Inferior parietal cortex (tissue), 1 donor: Measurements from ENCODE around the gene BAHD1.
A peak's percentile ranks its signal among the peaks of the same experiment; 100 is the strongest.

Experiments used
- DNase-seq: peaks from one replicate; pipeline ENCODE4 v3.0.0-alpha.2; 2016; ENCODE audit errors: extremely low spot score

The BAHD1 gene

DNA sequence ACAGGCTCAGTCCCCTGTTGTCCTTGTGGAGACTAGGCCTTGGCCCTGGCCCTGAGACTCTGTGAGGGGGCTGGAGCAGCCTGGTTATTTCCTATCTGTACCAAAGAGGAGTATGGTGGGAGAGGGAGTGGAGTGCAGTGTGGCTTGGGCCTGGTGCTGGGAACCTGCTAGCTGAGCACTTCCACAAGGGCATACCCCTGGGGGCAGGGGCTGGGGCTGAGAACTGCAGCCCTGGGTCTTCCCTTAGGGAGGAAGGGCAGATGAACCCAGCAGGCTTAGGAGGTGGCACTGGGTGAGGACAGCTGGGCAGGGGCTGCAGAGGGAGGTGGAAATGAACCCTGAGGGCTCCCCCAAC, 26.5 kb downstream of the BAHD1 start:
- no peak for DNase-seq

DNA sequence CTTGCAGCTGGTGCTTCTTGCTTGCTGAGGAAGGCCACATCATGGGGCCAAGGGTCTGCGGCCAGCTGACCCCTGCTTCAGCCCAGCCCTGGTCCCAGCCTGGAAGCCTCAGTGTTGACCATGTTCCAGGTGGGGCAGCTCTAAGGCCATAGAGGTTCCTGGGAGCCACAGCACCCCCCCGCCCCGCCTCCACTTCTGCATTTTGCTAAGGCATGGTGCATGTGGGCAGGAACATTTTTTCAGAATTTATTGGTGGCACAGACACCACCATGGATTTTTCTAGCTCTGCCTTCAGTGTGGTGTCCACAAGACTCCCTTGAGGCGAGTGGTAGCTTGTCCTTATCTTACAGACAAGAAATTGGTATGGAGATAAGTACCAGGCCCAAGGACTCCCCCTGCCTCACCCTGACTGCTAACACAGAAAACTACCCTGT, 28.2 kb downstream of the BAHD1 start:
- no peak for DNase-seq

DNA sequence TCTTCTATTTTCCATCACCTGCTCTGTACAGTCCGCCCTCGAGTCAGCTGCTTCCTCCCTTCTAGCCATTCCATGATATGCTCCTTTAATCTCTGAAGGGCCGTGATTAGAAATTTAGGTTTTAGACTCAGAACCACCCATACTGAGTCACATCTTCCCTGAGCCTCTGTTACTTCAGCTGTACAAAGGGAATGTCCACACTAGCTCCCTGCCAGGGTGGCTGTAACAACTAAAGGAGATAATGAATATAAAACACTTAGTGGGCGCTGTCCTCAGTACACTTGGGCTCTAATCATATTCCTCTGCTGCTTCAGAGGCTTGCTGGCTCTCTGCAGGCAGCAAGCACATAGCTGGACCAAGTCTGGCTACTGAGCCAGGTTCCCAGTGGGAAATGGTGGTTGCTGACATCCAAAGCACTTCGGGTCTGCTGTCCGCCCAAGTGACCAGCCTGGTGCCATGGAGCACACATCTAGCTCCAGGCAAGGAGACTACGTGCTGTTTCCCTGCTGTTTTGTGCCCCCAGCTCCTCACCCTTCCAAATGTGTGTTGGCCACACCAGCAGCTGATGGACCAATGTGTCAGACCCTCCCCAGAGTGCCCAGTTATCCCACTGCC, 29.1 kb downstream of the BAHD1 start:
- no peak for DNase-seq

DNA sequence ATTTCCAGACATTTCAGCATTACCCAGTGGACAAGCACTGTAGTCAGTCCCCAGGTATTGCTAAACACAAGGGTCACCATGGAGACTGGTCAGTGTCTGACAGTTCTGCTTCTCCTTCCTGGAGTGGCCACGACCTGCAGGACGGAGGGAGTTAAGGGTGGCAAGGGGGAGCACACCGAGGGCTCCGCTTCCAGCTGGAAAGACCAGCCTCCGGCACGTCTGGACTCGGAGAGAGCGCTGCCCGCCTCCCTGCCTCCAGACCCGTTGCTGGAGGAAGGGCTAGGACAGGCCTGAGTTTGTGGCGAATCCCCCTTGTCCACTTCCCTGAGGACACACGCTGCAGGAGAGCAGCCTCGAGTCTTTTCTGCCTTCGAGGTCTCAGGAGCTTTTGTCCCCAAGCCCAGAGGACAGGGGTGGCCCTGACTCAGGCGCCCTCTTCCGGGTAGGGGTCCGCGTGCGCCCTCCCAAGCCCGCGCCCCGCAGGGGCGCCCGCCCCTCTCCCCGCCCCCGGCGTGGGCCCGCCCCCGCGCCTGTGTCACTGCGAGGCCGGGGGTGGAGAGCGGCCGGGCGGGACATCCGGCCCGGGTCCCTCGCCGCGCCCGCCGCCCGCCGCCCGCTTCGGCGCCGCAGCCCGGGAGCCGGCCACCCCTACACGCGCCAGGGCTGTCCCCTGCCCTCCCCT, 29.8 kb downstream of the BAHD1 start, which contains the start of gene CHST14:
Gene CHST14 (plus strand): TSS at position 562 of the 682 bp plus-strand sequence. CDS start 230 bp downstream, outside the sequence.
- DNase-seq, result peak; percentile 35

DNA sequence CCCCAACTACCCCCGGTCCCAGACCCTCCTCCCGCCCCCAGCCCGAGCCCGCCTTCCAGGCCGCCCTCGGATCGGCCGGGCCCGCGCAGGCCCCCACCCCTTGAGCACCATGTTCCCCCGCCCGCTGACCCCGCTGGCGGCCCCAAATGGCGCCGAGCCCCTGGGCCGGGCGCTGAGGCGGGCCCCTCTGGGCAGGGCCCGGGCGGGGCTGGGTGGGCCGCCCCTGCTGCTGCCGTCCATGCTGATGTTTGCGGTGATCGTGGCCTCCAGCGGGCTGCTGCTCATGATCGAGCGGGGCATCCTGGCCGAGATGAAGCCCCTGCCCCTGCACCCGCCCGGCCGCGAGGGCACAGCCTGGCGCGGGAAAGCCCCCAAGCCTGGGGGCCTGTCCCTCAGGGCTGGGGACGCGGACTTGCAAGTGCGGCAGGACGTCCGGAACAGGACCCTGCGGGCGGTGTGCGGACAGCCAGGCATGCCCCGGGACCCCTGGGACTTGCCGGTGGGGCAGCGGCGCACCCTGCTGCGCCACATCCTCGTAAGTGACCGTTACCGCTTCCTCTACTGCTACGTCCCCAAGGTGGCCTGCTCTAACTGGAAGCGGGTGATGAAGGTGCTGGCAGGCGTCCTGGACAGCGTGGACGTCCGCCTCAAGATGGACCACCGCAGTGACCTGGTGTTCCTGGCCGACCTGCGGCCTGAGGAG, 30.5 kb downstream of the BAHD1 start:
- DNase-seq, result no peak

DNA sequence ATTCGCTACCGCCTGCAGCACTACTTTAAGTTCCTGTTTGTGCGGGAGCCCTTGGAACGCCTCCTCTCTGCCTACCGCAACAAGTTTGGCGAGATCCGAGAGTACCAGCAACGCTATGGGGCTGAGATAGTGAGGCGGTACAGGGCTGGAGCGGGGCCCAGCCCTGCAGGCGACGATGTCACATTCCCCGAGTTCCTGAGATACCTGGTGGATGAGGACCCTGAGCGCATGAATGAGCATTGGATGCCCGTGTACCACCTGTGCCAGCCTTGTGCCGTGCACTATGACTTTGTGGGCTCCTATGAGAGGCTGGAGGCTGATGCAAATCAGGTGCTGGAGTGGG, 31.0 kb downstream of the BAHD1 start:
- no peak for DNase-seq

DNA sequence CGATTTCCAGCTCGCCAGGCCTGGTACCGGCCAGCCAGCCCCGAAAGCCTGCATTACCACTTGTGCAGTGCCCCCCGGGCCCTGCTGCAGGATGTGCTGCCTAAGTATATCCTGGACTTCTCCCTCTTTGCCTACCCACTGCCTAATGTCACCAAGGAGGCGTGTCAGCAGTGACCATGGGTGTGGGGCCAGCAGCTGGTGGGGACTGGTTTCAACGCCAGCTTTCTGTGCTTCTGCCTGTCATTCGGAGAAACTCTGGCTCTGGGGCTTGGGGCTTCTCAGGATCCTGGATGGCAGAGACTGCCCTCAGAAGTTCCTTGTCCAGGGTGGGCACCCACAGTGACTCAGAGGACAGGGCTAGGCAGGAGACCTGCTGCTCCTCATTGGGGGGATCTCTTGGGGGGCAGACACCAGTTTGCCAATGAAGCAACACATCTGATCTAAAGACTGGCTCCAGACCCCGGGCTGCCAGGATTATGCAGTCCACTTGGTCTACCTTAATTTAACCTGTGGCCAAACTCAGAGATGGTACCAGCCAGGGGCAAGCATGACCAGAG, 31.5 kb downstream of the BAHD1 start:
- no peak for DNase-seq

DNA sequence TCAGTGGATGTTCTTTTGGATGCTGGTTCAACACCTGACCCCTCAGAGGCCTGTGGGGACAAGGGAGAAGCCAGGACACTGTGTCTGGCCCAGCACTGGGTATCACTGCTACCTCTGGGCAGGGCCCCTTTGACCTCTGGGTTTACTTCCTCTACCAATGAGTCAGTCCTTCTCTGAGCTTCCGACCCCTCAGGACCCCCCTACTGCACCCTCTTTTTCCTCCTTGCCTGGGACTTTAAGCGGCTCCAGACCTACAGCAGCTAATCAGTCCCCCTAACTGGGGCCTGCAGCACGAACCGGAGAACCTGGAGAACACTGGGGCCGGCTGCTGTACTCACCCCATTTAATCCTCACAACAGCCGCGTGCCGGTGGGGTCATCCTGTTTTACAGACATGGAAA, 33.8 kb downstream of the BAHD1 start:
- DNase-seq, result no peak

DNA sequence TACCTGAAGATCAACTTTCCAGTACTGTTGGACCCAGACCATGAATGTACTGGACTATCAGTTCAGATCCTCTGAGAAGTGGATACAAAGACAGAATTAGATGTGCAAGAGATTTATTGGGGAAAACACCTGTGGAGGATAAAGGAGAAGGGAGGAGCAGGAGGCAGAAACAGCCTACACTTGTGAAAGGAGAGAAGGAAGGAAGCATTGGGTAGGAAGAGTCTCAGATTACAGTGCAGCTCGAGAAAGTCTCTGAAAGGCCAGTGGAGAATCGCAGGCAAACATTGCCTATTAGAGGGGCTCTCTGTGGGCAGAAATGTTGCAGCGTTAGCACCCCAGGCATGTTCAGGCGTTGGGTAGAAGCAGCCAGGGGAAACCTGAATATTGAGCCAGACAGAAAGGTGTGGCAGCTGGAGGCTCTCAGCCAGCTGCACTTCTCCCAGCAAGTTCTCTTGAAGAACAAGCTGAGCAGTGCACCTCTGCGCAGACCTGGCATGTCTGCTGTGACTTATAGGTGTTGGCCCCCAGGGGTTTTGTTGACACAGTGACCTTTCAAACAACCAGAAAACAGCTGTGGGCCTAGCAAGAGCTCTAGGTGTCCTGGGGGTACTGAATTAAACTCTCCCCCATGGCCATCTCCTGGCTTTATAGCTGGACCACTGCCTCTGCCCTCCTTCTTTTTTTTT, 37.0 kb downstream of the BAHD1 start:
- no peak for DNase-seq

DNA sequence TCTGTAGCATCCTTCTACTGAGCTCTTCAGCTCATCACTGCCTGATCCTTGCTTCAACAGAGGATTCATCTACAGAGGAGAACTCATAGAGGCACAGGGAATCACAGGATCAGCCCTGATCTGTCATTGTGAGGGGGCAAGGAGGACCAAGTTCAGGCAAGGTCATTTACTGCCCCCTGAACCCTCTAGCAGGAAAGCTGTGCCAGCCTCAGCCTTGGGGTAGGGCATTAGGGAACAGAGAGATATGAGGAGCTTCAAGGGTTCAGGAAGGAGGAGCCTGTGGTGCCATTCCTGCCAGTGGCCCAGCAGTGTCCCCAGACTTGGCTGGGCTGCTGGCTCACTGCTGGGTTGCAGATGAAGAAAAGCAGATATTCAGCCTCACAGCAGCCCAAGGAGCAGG, 38.3 kb downstream of the BAHD1 start:
- no peak for DNase-seq

DNA sequence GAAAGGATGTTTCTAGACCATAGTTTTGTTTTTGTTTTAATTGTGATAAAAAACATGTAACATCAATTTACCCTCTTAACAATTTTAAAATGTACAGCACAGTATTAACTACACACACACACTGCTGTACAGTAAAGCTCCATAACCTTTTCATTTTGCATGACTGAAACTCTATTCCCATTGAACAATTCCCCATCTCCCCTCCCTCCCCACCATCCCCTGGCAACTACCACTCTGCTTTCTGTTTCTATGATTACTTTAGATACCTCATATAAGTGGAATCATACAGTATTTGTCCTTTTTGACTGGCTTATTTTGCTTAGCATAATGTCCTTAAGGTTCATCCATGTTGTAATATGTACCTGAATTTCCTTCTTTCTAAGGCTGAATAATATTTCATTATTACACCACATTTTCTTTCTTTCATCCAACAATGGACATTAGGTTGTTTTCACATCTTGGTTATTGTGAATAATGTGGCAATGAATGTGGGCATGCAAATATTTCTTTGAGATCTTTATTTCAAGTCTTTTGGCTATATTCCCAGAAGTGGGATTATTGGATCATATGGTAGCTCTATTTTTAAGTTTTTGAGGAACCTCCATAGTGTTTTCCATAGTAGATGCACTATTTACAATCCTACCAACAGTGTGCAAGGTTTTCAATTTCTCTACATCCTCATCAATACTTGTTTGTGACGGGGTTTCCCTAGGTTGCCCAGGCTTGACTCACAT, 40.8 kb downstream of the BAHD1 start:
- DNase-seq, result no peak

DNA sequence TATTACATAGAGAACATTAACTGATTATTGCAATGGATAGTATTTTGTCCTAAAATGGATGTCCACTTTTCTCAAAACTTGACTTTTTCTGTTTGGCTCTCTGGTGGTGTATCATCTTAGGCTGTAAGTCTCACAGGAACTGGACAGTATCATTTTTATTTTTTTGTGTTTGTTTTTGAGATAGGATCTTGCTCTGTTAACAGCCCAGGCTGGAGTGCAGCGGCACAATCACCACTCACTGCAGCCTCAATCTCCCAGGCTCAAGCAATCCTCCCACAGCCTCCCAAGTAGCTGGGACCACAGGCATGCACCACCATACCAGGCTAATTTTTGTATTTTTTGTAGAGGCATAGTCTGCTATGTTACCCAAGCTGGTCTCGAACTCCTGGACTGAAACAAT, 43.2 kb downstream of the BAHD1 start:
- no peak for DNase-seq

DNA sequence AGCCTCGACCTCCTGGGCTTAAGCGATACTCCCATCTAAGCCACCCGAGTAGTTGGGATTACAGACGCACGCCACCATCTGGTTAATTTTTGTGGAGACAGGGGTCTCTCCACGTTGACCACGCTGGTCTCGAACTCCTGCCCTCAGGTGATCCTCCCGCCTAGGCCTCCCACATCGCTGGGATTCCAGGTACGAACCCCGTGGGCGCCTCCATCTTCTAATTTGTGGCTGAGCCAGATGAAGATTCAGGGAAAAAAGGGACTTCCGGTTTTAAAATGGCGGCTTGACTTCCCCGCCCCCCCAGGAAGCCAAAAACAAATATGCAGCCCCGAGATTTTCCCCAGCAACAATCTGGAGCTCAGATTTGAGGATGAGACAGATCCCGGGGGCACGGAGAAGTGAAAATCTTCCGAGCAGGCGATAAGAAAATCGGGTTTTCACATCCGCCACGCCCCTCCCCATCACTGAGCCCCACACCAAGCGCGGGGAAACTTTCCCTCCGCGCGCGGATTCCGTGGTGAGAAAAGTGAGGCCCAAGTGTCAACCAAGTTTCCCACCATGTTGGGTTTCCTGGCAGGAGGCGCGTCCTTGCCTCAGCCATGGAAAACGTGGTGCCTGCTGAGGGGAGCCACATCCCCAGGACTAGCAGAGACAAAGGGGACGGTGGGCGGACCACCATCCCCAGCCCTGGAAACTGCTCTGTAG, 45.5 kb downstream of the BAHD1 start:
- no peak for DNase-seq

DNA sequence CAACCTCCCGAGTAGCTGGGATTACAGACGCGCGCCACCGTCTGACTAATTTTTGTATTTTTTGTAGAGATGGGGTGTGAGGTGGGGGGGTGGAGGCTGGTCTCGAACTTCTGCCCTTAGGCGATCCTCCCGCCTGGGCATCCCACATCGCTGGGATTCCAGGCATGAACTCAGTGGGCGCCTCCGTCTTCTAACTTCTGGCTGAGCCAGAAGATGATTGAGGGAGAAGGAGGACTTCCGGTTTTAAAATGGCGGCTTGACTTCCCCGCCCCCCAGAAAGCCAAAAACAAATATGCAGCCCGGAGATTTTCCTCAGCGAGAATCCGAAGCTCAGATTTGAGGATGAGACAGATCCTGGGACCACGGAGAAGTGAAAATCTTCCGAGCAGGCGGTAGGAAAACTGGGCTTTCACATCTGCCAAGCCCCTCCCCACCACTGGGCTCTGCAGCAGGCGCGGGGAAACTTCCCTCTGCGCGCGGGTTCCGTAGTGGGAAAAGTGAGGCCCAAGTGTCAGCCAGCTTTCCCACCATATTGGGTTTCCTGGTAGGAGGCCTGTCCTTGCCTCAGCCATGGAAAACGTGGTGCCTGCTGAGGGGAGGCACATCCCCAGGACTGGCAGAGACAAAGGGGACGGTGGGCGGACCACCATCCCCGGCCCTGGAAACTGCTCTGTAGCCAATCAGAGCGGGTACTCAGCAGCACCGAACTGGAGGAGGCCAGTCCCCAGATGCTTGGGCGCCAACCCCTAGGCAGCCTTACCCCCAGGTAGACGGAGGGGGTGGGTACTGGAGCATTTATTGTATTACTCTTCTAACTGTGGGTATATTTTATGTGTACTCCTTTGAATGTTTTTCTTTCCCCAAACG, 47.3 kb downstream of the BAHD1 start:
- DNase-seq, result no peak

DNA sequence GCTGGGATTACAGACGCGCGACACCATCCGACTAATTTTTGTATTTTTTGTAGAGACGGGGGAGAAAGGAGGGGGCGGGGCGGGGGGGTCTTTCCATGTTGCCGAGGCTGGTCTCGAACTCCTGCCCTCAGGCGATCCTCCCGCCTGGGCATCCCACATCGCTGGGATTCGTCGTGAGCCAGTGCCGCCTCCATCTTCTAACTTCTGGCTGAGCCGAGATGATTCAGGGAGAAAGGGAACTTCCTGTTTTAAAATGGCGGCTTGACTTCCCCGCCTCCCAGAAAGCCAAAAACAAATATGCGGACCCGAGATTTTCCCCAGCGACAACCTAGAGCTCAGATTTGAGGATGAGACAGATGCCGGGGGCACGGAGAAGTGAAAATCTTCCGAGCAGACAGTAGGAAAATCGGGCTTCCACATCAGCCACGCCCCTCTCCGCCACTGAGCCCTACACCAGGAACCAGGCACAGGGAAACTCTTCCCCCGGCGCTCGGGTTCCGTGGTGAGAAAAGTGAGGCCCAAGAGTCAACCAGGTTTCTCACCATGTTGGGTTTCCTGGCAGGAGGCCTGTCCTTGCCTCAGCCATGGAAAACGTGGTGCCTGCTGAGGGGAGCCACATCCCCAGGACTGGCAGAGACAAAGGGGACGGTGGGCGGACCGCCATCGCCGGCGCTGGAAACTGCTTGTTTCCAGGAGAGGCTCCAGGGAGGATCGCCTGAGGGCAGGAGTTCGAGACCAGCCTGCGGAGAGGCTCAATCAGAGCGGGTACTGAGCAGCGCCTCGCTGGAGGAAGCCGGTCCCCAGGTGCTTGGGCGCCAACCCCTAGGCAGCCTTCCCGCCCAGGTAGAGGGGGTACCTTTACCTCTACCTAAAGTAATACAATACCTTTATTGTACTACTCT, 48.8 kb downstream of the BAHD1 start:
- no peak for DNase-seq

DNA sequence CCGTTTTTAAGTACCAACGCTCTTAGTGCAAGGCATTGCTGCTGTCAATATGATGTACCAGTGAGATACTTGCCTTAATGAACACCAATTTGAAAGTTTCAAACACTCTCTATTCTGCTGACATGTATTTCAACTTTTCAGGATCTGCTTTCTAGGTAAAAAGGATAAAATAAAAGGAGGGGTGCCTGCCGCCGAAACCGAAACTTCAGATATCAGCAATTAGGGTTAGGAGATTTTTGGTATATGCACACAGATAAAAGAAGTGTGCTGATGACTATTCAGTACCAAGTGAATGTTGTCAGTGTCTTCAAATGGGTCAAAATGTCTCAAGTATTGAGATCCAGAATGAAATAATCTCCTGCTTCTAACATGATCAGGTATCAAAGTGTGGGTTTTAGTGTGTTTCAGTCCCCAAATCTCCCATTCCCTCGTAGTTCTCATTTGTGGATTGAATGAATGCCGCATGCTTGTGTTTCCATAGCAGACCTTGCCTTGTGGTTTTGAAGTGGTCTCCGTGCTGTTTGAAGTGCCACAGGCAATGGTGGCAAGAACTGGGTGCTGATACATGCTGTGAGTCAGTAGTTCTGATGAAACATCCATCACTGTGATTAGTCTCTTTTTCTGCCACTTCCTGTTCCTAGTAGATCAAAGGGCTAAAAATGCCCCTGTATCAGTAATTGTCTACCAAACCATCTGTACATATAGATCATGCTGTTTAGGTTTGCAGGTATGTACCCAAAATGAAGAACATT, 52.5 kb downstream of the BAHD1 start:
- no peak for DNase-seq

DNA sequence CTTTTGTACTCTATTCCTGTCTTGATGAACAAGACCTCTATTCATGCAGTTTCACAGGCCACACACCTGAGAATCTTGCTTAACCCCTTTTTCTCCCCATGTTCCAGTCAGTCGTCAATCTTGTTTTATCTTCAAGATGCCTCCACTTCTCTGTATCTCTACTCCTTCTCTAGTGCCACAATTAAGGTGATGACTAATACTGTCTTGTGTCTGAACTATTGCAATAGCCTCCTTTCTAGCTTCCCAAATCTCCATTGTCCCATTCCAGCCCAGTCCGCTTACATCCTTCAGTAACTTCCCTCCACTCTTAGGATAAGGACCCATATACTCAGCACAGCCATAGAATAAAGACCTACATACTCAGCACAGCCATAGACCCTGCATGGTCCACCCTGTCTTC, 54.8 kb downstream of the BAHD1 start:
- no peak for DNase-seq

DNA sequence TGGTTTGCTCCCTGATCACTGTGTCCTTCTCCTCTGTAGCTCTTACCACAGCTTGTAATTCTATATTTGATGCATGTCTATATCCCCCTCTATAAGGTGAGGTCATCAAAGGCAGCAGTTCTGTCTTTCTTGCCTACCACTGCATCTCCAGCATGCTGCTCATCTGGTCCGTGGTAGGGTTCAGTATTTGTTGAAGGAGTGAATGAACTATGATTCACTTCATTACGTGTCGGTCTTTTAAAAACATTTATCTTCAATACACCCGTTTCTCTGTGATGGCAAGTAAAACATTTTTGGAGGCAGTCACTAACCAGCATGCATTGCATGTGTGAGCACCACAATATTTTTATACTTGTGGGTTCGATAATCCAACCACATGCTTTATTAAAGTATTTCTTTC, 57.7 kb downstream of the BAHD1 start:
- no peak for DNase-seq
